Brain (organoid and tissue), 1 donor: ENCODE results near the gene ZNF546. TPM values are rescaled to one million over a fixed set of nuclear protein-coding genes. Genes with fewer than 3 reads are reported as not detected.

Source experiments
- polyA plus RNA-seq: library from polyadenylated mRNA; stranded (reverse); fragments of 350-450 nt; fragmentation: Illumina TruSeq; extraction: RNeasy Lipid Tissue Mini Kit (QIAGEN cat#74804); gene quantifications from one replicate; pipeline ENCODE4 v1.2.3, GENCODE V29; 2015; ENCODE audit warnings: low read depth, low replicate concordance; ENCODE audit not compliant: insufficient read depth

The ZNF546 gene
- polyA plus RNA-seq, 1 donor from 2014 or later = 0.29 TPM

Other genes starting within 250 kb of the ZNF546 start
- not detected for gene LEUTX, start 218.2 kb upstream of the ZNF546 start, polyA plus RNA-seq
- gene DYRK1B, start 162.9 kb upstream of the ZNF546 start, polyA plus RNA-seq = 51.3 TPM
- 290 TPM for gene FBL, start 150.7 kb upstream of the ZNF546 start, polyA plus RNA-seq
- 12.3 TPM for gene FCGBP, start 62.4 kb upstream of the ZNF546 start, polyA plus RNA-seq
- gene PSMC4, start 25.9 kb upstream of the ZNF546 start, polyA plus RNA-seq = 99.9 TPM
- 0.88 TPM for gene ZNF780B, start 59.2 kb downstream of the ZNF546 start, polyA plus RNA-seq
- gene ZNF780A, start 93.9 kb downstream of the ZNF546 start, polyA plus RNA-seq = 1.9 TPM
- 45.2 TPM for gene MAP3K10, start 194.4 kb downstream of the ZNF546 start, polyA plus RNA-seq
- 25.0 TPM for gene TTC9B, start 221.3 kb downstream of the ZNF546 start, polyA plus RNA-seq
- 9.7 TPM for gene CCNP, start 229.6 kb downstream of the ZNF546 start, polyA plus RNA-seq